HT1080 (cell line): ENCODE measurements around the gene HRH4. TPM values are rescaled to one million over a fixed set of nuclear protein-coding genes. Genes with fewer than 3 reads are reported as not detected.

Source experiments
- DNase-seq: peaks from one replicate; pipeline ENCODE4 v3.0.0-alpha.2; 2015; ENCODE audit warnings: low read depth
- small RNA-seq: library from RNA; depleted of rRNA; stranded (forward); fragments of <200 nt; gene quantifications from one replicate; pipeline ENCODE3, GENCODE V24; 2014
- total RNA-seq: library from RNA; depleted of rRNA; stranded (reverse); fragments of >200 nt; shearing (Covaris generic); gene quantifications from 2 replicates; pipeline ENCODE4 v1.2.3, GENCODE V29; 2014; rRNA removed

The HRH4 gene
- total RNA-seq, 1 experiment from 2014 or later = not detected

- DNase-seq = no peak
Observed at GRCh38 chr18:24504401-24504800, 44.0 kb downstream of the HRH4 start.

- DNase-seq = no peak
Observed at GRCh38 chr18:24506175-24506574, 45.7 kb downstream of the HRH4 start.

- DNase-seq = no peak
Observed at GRCh38 chr18:24509435-24509834, 49.0 kb downstream of the HRH4 start.

- DNase-seq = peak; percentile 94
Observed at GRCh38 chr18:24514439-24514838, 54.0 kb downstream of the HRH4 start.

GRCh38 chr18:24515721-24516120 lies 55.3 kb downstream of the HRH4 start:
- DNase-seq = no peak

GRCh38 chr18:24516261-24516660 lies 55.8 kb downstream of the HRH4 start:
- no peak for DNase-seq

- no peak for DNase-seq
Observed at GRCh38 chr18:24517554-24517953, 57.1 kb downstream of the HRH4 start.

GRCh38 chr18:24518596-24518995 lies 58.2 kb downstream of the HRH4 start:
- DNase-seq = no peak

Small RNA genes within 50 kb of the gene (small RNA-seq; reads per million reads assigned to genes)
- not detected for gene RF00019

Other genes starting within 250 kb of the HRH4 start
- 16.6 and 17.3 TPM in 2 replicates for gene OSBPL1A, start 62.8 kb upstream of the HRH4 start, total RNA-seq
- gene IMPACT, start 34.0 kb upstream of the HRH4 start, total RNA-seq = 25.1 and 28.1 TPM in 2 replicates